ENCODE measurements around the gene SEMA6A.

DNA sequence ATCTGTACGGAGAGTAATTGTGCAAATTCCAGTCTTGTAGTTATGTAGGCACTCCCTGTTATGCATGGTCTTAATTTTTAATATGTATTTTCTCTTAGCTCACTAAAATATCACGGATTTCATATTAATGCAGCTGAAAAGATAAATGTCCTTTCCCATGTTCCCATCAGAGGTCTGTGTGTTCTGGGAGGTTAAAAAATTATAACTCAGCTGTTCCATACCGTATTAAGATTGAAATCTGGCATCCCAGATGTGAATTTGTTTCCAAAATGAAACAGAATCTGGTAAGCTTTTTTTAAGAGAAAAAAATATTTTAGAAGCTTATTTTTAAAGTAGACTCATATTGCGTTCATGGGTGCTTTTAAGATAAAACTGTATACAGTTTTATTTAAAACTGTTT lies 44.3 kb downstream of the SEMA6A start:
- TF ChIP-seq, protein P1, sequence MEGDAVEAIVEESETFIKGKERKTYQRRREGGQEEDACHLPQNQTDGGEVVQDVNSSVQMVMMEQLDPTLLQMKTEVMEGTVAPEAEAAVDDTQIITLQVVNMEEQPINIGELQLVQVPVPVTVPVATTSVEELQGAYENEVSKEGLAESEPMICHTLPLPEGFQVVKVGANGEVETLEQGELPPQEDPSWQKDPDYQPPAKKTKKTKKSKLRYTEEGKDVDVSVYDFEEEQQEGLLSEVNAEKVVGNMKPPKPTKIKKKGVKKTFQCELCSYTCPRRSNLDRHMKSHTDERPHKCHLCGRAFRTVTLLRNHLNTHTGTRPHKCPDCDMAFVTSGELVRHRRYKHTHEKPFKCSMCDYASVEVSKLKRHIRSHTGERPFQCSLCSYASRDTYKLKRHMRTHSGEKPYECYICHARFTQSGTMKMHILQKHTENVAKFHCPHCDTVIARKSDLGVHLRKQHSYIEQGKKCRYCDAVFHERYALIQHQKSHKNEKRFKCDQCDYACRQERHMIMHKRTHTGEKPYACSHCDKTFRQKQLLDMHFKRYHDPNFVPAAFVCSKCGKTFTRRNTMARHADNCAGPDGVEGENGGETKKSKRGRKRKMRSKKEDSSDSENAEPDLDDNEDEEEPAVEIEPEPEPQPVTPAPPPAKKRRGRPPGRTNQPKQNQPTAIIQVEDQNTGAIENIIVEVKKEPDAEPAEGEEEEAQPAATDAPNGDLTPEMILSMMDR (conservative IDR thresholded peaks at IDR 0.05; ENCODE audit: low read length) = no peak
- no peak for TF ChIP-seq EZH2phosphoT487 (IDR thresholded peaks at IDR 0.05; ENCODE audit: borderline replicate concordance, low read depth, low read length)
